HG03571 (cell line): Measurements from ENCODE around the gene CADPS.
A peak's percentile ranks its signal among the peaks of the same experiment; 100 is the strongest.

Source experiments
- ATAC-seq: cut with Tn5 transposase; IDR thresholded peaks from one replicate; pipeline ENCODE4 v1.9.1; 2021; ENCODE audit not compliant: unreplicated experiment

Gene CADPS

DNA sequence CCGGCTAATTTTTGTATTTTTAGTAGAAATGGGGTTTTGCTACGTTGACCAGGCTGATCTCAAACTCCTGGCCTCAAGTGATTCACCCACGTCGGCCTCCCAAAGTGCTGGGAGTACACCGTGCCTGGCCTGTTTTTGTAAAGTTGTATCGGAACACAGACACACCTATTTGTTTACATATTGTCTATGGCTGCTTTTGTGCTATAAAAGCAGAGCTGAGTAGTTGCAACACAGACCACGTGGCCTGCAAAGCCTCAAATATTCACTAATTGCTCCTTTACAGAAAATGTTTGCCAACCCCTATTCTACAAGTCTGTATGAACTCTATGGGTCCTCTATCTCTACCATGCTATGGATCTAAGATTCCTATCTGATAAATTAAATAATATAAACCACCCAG, 175.5 kb downstream of the CADPS start:
- no peak for ATAC-seq

DNA sequence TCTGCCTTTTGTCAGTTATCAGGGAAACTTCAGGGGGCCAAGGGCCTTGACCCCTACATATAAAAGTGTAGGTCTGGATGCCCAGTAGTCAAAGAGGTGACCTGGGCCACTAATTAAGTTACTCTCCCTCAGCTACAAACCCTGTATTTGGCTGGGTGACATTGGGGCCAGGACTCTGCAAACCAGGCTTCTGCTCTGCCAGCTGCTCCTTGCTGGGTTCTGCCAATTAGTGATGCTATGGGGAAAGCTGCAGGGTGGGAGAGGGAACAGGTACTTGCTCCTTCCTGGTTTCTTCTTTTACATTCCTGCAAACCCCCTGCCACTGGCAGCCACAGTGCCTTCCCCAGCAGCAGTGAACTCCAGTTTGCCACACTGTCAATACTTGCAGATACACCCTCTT, 179.2 kb downstream of the CADPS start:
- no peak for ATAC-seq

DNA sequence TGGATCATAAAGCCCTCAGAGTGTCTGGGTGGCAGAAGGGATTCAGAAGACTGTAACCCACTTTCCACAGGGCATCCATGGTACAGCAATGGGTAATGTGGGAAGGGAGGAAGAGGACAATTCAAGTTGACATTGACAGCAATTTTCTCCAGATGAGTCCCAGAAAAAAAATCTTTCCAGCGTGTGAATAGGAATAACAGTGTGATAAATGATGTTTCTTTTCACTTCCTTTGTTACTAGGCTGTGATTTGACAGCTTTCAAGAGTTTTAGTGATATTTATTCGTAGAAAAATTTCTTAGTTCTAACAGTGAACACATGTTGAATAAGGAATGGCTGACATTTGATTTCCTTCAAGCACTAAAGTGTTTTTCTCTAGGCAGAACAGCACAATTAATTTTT, 186.4 kb downstream of the CADPS start:
- no peak for ATAC-seq

DNA sequence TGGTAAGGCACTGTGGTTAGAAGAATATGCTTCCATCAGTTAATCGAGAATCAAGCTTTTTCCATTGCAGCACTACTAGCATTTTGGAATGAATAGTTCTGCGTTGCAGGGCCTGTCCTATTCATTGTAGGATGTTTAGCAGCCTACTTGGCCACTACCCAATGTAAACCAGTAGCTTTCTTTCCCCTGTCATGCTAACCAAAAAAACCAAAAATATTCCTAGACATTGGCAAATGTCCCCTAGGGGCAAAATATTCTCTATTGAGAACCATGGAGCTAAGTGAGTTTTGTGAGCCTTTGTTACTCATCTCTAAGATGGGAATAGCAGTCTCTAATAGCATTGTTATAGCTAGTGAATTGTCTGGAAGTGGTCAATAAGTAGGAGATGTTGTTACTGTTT, 187.2 kb downstream of the CADPS start:
- ATAC-seq = no peak

DNA sequence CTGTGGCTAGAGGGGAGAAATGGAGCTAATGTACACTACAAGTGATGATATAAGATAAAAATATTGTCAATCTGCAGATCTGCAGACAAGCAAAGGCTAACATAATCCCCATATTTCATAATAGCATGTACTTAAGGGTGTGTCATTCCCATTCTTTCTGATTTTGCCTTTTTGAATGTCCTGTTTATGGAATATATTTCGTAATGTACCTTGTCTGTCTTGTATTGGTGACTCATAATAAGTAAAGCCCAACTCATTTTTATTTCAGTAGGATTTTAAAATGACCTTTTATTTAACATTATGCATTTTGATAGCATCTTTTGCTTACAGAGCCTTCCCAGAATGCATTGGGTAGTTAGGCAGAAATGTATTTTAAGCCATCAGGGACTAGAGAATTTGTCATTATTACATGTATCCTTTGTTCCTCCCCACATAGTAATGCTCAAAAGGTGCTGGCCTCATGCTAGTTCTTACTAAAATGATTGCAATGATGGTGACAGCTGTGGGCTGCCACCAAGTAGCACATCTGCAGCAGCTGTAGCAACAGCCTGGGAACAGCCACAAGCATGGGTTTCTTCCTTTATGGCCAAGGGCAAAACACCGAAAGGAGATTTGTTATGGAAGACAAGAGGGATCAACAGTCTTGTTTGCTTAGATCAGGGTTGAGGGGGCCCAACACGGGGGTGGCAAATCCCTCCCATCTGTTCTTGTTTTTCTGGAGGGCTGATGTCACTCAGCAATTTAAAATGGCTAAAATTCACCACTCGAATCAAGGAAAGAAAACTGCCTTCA, 188.5 kb downstream of the CADPS start:
- no peak for ATAC-seq

DNA sequence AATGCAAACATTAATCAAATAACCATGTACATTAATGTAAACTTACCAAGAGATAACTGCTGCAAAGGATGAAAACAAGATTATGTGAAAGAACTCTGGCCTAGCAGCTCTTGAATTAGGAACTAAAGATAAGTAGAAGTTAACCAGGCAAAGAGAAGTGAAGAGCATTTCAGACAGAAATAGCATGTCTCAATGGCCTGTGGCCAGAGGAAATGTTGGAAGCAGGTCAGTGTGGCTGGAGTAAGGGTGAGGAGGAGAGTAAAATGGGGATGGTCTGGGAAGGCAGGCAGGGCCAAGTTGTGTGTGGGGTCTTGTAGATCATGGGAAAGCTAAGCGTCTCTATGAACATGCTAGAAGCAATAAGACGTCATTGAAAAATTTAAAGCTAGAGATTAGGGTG, 192.4 kb downstream of the CADPS start:
- no peak for ATAC-seq

DNA sequence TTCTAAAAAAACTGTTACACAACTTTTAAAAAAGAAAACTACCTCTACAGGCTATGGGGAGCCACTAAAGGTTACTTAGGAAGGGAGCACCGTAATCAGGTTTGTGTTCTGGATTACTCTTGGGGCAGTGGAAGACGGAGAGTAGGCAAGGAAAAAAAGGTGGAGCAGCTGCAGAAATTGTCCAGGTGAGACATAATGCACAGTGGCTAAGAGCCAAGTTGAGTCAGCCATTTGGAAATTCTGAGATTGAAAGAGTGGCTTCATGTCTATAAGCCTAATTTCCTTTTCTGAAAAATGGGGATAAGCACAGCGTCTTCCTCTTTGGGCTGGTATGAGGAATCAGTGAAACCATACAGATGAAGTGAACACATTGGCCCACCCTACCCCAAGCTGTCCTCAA, 195.2 kb downstream of the CADPS start:
- no peak for ATAC-seq

DNA sequence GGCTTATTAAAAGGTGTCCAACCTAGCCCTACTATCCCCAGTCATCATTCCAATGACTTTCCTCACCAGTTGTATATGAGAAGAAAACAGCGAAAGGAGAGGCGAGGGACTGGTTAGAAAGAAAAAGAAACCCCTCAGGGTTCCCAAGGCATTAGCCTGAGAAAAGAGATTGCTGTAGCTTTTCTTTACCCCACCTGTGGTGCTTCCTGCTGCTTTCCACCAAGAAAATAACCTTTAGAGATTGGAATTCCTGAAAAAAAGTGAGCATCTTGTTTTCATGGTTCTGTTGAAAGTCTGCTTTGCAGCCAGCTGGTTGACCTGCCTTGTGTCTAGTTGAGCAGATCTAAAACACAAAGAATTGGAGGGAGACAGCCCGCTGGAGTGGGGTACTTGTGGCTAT, 196.4 kb downstream of the CADPS start:
- no peak for ATAC-seq

DNA sequence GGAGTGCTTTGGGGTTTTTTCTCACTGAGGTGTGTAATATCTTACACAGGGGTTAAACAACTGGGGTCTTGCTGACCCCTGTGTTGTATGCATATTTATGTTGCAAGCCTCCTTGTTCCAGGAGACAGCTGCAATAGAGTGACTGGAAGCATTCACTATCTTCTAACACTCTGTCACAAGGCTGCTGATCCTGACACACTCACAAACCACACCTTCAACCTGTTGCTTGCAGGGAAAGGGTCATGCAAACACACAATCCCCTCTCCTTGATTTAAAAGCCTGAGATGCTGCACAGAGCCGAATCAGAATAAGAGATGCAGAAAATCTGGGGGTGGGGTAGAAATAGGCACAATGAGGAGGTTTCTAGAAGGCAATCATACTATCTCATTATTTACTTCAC, 197.3 kb downstream of the CADPS start:
- no peak for ATAC-seq

DNA sequence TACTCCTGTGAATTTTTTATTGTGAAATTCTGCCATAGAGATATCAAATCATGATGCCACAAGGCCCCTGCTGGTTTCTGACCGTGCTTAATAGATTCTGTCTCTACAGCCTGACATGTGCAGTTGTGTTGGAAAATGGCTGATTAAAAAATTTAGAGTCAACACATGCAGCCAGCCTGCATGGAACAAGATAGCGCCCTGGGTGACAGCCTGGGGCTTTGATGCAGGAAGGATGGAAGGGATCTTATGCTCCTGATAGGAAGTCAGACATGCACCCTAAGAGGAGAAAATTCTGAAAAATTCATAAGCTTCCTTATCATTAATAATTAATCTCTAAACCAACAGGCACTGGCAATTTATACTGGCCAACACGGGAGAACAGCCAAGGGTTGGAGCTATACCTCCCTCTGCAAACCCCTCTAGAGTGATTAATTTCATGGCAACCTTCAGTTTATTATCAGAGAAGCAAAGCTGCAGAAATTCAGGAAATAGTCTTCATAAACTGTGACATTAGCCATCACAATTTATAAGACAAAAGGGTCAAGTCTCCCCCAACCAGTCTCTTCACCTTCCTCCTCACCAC, 198.4 kb downstream of the CADPS start:
- no peak for ATAC-seq

DNA sequence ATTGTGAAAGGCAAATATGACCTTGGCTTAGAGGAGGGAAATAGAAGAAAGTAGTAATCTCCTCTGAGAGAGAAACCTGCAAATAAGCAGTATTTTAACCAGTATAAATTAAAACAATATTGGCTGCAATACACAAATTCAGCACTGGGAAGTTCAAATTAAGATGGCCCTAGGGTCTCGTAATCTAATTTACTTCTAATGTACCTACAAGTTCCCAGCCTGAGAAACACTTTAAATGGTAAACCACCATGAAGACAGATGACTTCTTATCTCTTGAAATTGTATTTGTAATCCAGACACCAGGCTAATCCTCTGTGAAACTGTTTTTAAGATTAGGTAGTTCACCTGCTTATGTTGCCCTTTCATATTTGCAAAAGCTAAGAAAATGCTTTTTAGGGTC, 199.7 kb downstream of the CADPS start:
- no peak for ATAC-seq

DNA sequence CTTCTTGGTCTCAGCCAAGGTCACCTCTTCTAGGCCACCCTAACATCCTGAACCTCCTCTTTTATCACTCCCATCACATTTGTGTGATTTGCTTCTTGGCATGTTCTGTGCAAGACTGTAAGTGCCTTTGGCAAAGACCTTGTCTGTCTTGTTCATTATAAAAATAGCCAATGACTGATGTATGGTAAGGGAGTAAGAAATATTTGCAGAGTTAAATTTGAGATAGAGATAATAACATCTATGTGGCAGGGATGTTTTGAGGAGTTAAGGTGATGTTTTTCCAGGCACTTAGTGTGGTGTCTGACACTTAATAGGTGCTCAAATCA, 202.3 kb downstream of the CADPS start:
- ATAC-seq = no peak

DNA sequence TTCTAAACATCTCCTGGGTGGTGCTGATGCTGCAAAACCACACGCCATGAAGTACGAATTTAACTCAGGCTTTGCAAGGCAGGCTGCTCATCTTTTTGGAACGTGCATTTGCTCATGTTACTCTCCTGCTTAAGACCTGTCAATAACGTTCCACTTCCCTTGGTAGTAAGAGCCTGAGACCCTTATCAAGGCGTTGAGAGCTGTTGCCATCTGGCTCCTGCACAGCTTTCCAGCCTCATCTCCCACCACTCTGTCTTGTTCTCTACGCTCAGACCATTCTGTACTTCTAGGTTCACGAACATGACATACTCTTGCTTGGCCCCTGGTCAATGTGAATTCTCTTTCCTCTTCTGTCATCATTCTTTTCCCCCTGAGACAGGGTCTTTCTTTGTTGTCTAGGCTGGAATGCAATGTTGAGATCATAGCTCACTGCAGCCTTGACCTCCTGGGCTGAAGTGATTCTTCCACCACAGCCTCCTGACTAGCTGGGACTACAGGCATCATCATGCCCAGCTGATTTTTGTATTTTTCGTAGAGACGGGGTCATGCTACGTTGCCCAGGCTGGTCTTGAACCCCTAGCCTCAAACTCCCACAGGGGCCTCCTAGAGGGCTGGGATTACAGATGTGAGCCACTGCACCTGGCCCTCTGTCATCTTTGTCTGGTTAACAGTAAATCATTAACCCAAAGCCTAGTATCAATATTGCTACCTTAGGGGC, 202.8 kb downstream of the CADPS start:
- peak; percentile 86 for ATAC-seq

DNA sequence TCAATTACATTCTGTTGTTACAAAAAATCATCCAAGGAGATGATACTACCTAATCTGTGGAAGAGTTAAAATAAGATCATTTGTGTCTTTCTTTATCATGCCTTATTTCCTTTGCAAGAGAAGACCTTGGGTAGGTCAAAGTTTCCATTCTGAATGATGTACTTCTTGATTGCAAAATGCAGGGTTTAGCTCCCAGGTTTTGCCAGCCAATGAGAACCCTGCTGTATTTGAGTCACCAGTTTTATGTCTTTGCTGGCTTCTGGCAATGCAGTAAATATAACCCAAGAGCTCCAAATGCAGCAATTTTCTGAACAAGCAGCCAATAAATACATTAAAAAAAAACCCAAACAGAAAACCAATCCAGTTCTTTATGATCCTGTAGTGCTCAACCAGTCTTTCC, 204.9 kb downstream of the CADPS start:
- no peak for ATAC-seq

DNA sequence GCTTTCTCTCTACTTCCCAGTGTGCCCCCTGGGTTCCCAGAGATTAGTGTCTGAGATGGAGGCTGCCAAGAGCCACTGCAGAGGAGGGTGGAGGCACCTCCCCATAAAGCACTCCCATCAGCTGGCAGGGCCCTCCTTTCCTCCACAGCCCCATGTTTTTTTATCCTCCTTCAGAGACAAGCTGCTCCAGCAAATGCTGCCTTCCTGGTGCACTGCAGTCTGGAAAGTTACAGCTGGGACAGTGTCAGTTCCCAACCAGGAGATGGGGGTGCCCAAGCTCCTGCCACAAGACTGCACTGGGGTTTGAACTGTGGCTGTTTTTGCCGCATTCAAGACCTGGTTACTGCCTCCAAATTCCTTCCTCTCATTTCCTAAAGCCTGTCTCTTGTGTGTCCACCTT, 206.1 kb downstream of the CADPS start:
- ATAC-seq = no peak

DNA sequence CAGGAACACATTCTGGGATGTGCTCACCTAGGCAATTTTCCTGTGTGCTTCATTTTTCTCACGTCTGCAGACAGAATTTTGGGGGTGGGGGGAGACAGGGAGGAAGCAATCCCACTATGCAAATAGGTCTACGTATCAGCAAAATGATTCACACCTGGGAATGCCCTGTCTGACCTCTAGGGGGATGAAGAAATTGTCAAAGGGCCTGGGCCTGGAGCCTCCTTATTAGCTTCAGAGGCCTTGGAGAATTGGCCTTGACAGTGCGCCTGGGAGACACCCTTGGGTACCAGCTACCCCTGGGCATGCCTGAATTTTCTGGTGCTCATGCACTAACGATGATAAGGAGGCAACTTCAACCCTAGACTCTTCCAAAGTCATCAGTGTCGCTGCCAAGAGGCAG, 207.5 kb downstream of the CADPS start:
- no peak for ATAC-seq

DNA sequence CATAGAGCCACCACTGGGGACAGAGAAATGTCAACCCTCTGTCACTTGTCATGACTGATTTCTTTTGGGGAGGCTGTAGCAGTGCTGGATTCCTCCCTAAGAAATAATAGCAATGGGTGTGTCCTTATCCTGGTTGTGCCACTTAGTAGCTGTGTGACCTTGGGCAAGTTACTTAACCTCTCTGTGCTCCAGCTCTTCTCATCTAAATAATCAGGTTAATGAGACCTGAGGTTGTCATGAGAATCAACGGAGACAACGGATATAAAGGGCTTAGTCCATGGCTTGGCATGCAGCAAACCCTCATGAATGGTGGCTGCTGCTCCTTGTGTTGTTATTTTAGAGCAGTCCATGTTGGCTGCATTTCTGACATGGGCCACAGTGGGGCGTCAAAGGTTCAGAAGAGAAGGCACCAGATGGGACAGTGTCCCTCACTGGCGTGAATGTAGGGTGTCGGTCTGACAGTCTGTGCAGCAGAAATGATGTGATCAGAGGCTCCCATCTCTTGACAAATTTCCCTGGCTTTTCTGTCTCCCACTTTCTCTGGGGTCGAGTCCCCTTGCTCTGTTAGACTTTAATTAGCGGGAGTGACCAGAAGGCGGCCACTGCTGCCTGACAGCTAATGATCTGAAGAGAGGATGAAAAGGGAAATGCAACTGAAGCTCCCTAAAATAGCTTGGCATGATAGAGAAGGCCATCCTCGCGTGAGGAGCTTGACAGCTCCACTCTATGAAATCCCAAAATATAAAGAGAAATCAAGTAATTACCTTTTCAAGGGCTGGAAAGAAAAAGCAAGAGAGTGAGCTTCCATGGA, 209.4 kb downstream of the CADPS start:
- no peak for ATAC-seq

DNA sequence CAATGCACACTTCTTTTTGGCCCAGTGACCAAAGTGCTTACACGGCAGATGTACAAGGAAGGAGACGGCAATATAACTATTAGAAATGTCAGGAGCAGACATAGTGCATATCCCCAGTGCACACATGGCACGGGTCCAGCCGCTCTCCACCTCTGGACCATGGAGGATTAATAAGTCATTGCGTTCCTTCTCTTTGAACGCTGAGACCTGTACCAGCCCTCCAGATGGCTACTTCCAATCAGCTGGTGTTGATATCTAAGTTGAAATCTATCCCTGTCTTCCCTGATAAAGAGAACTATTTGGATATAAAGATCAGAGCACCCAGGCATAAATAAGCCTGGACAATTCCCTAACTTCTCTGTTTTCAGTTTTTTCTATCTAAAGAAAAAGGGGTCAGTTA, 212.5 kb downstream of the CADPS start:
- ATAC-seq = no peak

DNA sequence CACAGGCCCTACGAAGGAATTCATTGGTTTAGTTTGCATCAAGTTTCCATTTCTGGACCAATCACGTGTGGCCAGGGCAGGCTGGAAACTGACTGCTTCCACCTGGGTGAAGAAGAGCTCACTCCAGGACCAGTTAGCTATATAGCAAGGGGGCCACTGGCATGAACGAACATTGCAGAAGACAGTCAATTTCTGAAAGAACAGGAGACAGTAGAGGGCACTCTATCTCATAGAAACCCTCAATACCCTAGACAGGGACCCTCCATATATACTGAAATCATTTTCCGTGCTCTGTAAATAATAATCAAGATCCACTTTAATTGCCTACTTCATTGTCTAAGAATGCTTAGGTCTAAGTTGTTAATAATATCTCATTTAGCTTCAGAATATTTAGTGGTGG, 215.6 kb downstream of the CADPS start:
- no peak for ATAC-seq

DNA sequence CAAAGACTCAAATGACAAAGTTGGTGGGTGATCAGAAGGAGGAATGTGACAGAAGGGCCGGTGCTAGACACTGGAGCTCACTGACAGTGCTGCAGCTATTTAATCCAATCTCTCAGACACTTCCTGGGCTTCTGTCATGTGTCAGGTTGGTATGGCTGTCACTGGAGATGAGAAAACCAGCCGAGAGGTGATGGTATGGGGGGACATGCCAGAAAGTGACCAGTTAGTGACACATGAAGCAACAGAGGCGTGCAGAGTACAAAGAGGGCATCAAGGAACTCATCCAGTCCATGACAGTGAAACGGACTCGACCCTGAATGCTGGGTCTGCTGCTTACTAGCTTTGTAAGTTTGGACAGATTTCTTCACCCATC, 219.5 kb downstream of the CADPS start:
- no peak for ATAC-seq

DNA sequence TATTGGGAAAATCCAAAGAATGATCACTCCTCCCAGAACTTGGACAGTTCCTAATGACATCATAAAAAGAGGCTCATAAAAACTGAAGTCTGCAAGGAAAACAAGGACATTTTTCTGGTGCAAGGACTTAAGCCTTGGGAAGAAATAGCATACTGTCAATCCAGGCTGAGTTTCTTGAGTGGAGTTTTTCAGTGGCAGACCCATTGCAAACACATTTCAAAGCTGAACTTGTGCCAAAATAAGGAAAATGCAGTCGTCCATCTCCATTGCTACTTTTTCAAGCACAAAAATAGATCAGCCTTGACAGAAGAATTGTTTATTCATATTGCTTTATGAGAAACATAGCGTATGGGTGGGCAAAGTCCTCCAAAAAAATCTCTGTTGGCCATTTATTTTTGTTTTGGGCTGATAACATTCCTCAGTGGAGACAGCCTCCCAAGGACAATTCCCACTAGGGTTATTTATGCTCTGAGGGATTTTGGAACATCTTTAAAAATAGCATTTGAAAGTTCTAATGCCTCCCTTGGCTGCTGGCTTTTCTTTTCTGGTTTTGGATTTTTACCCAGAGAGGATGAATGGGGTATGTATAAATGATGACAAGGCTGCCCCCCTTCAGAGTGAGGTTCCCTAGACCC, 220.0 kb downstream of the CADPS start:
- no peak for ATAC-seq
